ENCODE data around the gene ATAD3B.

The ATAD3B gene

DNA sequence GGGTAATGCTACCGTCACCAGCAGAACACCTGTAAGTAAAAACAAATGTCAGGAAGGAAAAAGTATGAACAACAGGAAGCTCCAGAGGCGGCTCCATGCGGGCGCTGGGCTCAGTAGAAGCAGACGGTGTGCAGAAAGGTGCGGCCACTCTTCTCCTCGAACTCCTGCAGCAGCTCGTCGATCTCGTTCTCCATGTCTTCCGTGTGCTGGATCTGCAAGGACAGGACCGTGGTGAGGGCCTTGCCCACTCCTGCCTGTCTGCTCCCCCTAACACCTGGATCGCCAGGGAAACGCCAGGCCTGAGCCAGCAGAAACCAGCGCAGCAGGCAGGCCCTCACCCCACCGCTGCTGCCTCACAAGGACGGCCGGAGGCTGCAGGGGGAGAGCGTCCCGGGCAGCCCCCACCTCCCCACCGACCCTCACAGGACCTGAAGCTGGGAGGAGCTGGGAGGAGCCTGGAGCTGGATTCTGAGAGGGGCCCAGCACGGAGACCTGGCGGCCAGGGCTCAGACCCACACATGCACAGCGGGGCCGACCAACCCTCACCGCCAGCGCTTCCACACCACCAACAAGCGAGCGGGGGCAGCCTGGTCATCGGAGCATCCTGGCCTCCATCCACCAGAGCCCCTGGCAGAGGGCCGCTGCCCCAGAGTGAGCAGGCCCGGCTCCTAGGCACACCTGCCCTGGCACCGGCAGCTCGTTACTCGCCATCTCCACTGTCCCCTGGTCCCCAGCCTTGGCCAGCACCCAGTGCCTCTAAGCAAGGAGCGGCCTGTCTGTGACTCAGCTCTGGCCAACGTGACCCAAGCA is 70.6 kb downstream of the ATAD3B start:
- H3K27me3 ChIP-seq (replicated peaks): no peaks in the 10 kb centered on the region
- DNase-seq: no peak
- peaks cover 17% of the 10 kb centered on the region for H3K36me3 ChIP-seq (replicated peaks)
- no peak overlapping the region for H3K4me3 ChIP-seq (ENCODE audit: low read depth, low read length)
- H3K27ac ChIP-seq: no peak overlapping the region
- TF ChIP-seq, protein P1, sequence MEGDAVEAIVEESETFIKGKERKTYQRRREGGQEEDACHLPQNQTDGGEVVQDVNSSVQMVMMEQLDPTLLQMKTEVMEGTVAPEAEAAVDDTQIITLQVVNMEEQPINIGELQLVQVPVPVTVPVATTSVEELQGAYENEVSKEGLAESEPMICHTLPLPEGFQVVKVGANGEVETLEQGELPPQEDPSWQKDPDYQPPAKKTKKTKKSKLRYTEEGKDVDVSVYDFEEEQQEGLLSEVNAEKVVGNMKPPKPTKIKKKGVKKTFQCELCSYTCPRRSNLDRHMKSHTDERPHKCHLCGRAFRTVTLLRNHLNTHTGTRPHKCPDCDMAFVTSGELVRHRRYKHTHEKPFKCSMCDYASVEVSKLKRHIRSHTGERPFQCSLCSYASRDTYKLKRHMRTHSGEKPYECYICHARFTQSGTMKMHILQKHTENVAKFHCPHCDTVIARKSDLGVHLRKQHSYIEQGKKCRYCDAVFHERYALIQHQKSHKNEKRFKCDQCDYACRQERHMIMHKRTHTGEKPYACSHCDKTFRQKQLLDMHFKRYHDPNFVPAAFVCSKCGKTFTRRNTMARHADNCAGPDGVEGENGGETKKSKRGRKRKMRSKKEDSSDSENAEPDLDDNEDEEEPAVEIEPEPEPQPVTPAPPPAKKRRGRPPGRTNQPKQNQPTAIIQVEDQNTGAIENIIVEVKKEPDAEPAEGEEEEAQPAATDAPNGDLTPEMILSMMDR (IDR thresholded peaks at IDR 0.05; ENCODE audit: low read depth, low read length, missing control alignments): no peak
- in situ Hi-C loops (cut with HindIII; ENCODE audit: low pct_ligation_motif_present, low sequenced_read_pairs): no loop called here

DNA sequence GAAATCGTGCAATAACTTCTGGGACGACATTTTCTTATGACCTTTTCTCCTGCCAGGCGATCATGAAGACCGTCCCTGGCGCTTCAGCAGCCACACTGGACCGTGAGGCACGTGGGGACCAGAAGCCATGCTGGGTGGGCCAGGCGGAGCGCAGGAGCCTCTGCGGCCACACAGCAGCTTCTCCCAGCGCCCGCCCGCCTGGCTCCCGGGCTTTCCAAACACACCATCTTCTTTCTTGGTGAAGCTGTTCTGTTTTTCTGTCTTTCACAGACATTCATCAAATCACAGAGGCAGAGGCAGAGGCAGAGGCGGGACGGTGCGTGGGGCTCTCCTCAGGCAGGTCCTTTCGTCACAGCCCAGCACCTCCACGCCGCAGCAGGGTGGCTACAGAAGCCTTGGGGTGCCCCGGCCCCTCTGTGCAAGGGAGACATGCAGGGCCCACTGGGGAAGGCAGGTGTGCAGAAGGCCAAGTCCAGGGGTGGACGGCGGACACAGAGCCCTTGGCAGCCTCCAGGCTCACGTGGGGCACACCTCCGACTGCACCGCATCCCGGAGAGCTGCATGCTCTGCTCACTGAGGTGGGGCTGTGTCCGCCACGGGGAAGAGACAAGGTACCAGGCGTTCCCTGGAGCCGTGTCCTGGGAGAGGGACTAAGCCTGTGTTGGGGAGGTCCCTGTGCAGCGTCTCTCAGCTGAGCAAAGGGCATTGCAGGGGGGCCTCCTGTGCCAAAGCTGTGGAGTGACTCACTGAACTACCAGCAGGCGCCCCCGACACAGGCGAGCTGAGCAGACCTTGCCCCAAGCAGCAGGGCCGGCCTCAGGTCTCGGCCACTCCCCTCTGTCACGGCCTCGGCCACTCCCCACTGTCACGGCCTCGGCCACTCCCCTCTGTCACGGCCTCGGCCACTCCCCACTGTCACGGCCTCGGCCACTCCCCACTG is 71.5 kb downstream of the ATAD3B start:
- Histone ChIP-seq H3K36me3 (replicated peaks) (peaks cover 17% of the 10 kb centered on the region), H3K4me3 (ENCODE audit: low read depth, low read length) (no peak overlapping the region), H3K27ac (no peak overlapping the region), H3K27me3 (replicated peaks) (no peaks in the 10 kb centered on the region)
- in situ Hi-C loops (cut with HindIII; ENCODE audit: low pct_ligation_motif_present, low sequenced_read_pairs): no loop called here
- no peak for DNase-seq
- TF ChIP-seq, protein P1 (IDR thresholded peaks at IDR 0.05; ENCODE audit: low read depth, low read length, missing control alignments): no peak

DNA sequence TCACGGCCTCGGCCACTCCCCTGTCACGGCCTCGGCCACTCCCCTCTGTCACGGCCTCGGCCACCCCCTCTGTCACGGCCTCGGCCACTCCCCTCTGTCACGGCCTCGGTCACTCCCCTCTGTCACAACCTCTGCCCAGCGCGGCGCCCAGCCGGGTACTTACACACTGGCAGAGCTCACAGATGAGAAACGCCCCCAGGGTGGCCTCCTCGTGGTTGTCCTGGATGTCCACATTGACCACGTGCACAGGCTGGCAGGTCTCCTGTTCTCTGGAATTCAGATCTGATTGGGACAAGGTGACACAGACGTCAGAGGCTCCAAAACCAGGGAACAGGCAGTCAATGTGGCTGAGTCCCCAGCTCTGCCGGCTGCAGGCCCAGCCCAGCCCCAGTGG is 72.1 kb downstream of the ATAD3B start:
- TF ChIP-seq, protein P1 (IDR thresholded peaks at IDR 0.05; ENCODE audit: low read depth, low read length, missing control alignments): no peak
- Histone ChIP-seq H3K4me3 (ENCODE audit: low read depth, low read length) (no peak overlapping the region), H3K27ac (no peak overlapping the region), H3K27me3 (replicated peaks) (no peaks in the 10 kb centered on the region), H3K36me3 (replicated peaks) (peaks cover 17% of the 10 kb centered on the region)
- in situ Hi-C loops (cut with HindIII; ENCODE audit: low pct_ligation_motif_present, low sequenced_read_pairs): no loop called here
- no peak for DNase-seq

DNA sequence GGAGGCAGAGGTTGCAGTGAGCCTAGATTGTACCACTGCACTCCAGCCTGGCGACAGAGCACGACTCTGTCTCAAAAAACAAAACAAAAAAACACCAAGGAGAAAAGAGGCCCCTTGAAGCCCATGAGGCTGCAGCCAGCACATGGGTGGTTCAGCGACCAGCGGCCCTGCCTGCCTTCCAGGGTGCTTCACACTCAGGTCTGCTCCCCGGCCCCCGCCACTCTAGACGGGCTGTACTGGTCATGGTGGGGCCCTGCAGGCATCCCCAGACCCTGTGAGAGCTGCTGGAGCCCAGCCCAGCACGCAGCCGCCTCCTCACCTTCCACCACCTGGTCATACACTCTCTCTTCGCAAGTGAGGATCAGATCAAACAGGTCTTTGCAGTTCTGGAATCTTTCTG is 73.0 kb downstream of the ATAD3B start:
- Histone ChIP-seq H3K27ac (no peak overlapping the region), H3K36me3 (replicated peaks) (peaks cover 17% of the 10 kb centered on the region), H3K27me3 (replicated peaks) (no peaks in the 10 kb centered on the region), H3K4me3 (ENCODE audit: low read depth, low read length) (no peak overlapping the region)
- no peak for DNase-seq
- TF ChIP-seq, protein P1 (IDR thresholded peaks at IDR 0.05; ENCODE audit: low read depth, low read length, missing control alignments): no peak
- in situ Hi-C loops (cut with HindIII; ENCODE audit: low pct_ligation_motif_present, low sequenced_read_pairs): no loop called here

All from brain microvascular endothelial cell (primary cell).